Hepatocyte (in vitro differentiated cells): ENCODE data around the gene ADAMTSL3. TPM values are rescaled to one million over a fixed set of nuclear protein-coding genes. Genes with fewer than 3 reads are reported as not detected.
A peak's percentile ranks its signal among the peaks of the same experiment; 100 is the strongest.

Source experiments
- DNase-seq: peaks from one replicate; pipeline ENCODE4 v3.0.0-alpha.2; 2016; ENCODE audit warnings: low spot score
- H2AFZ ChIP-seq: fragments of 200-600 bp; sonication (generic); 2 replicates; pipeline ENCODE4 v1.6.0; 2016; ENCODE audit warnings: antibody characterized with exemption, mild to moderate bottlenecking
- H3K27ac ChIP-seq: fragments of 200-600 bp; sonication (generic); 2 replicates; pipeline ENCODE4 v1.5.1; 2016; ENCODE audit warnings: mild to moderate bottlenecking
- H3K27me3 ChIP-seq: fragments of 200-600 bp; sonication (generic); 2 replicates; pipeline ENCODE4 v1.6.1; 2016
- H3K36me3 ChIP-seq: fragments of 200-600 bp; sonication (generic); replicated peaks from 2 replicates; pipeline ENCODE4 v1.5.1; 2016; ENCODE audit warnings: low read depth; ENCODE audit not compliant: insufficient read depth
- H3K4me1 ChIP-seq: fragments of 200-600 bp; sonication (generic); 2 replicates; pipeline ENCODE4 v1.5.1; 2016; ENCODE audit warnings: mild to moderate bottlenecking, moderate library complexity; ENCODE audit not compliant: insufficient read depth
- H3K4me2 ChIP-seq: fragments of 200-600 bp; sonication (generic); 2 replicates; pipeline ENCODE4 v1.6.0; 2016
- H3K4me3 ChIP-seq: fragments of 200-600 bp; sonication (generic); 2 replicates; pipeline ENCODE4 v1.5.1; 2016; ENCODE audit warnings: mild to moderate bottlenecking
- H3K79me2 ChIP-seq: fragments of 200-600 bp; sonication (generic); 2 replicates; pipeline ENCODE4 v1.6.0; 2017; ENCODE audit warnings: mild to moderate bottlenecking
- H3K9me2 ChIP-seq: fragments of 200-600 bp; sonication (generic); replicated peaks from 2 replicates; pipeline ENCODE4 v1.6.0; 2017; ENCODE audit warnings: mild to moderate bottlenecking; ENCODE audit not compliant: insufficient read depth
- H3K9me3 ChIP-seq: fragments of 200-600 bp; sonication (generic); 2 replicates; pipeline ENCODE4 v1.5.1; 2016; ENCODE audit warnings: low read depth, mild to moderate bottlenecking
- H4K20me1 ChIP-seq: fragments of 200-600 bp; sonication (generic); 2 replicates; pipeline ENCODE4 v1.6.0; 2016; ENCODE audit warnings: mild to moderate bottlenecking; ENCODE audit not compliant: insufficient read depth, poor library complexity, severe bottlenecking
- EZH2 ChIP-seq: fragments of 200-600 bp; sonication (generic); IDR thresholded peaks from 2 replicates; pipeline ENCODE4 v1.6.1; 2016; ENCODE audit warnings: antibody characterized with exemption, mild to moderate bottlenecking, borderline replicate concordance
- EZH2phosphoT487 ChIP-seq: fragments of 200-600 bp; sonication (generic); IDR thresholded peaks from one replicate; pipeline ENCODE4 v1.6.1; 2018; ENCODE audit warnings: antibody characterized with exemption, mild to moderate bottlenecking, low read depth, moderate library complexity; ENCODE audit not compliant: unreplicated experiment, severe bottlenecking
- whole genome bisulfite sequencing: methylation state at CpG from one replicate; pipeline ENCODE4 v1.1.6; 2016; ENCODE audit warnings: low lambda C conversion rate; ENCODE audit errors: missing lambda C conversion rate; 5-methylcytosine and 5-hydroxymethylcytosine counted together
- polyA plus RNA-seq: library from polyadenylated mRNA; unstranded; fragments of >200 nt; fragmentation: Nextera tagmentation; extraction: Ambion mirVana; gene quantifications from 2 replicates; pipeline ENCODE4 v1.2.1, GENCODE V29; 2016
- total RNA-seq: library from RNA; depleted of rRNA; stranded (reverse); fragments of >200 nt; gene quantifications from 2 replicates; pipeline ENCODE4 v1.2.3, GENCODE V29; 2014
- TF ChIP-seq, protein P1 (sequence below): fragments of 200-600 bp; sonication (generic); IDR thresholded peaks from 2 replicates; pipeline ENCODE4 v1.5.1; 2016; ENCODE audit warnings: antibody characterized with exemption, mild to moderate bottlenecking; ENCODE audit not compliant: poor library complexity

The ADAMTSL3 gene
- total and polyA plus RNA-seq, 2 experiments from 2014 or later, result 5.0 to 5.2 TPM

DNA sequence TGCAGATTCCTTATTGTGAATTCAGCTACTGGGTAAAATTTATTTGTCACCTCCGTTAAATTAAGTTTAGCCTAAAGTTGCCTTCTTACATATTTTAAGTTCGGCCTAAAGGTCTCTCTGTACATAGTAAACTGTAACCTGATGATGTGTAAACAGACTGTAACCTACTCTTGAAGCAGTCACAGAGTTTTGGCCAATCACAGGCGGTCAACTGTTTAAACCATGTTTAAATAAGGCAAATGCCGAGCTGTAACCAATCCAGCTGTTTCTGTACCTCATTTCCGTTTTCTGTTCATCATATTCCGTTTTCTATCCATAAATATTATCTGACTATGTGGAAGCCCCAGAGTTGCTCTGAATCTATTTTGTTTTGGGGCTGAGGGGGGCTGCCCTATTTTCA is 2.4 kb upstream of the ADAMTSL3 start:
- WGBS, result 84% methylated on average over 6 of the region's 6 CpGs
- Histone ChIP-seq H3K9me3 (no peaks in the 10 kb centered on the region), H3K36me3 (no peaks in the 10 kb centered on the region), H3K27ac (no peak overlapping the region), H2AFZ (no peak overlapping the region), H4K20me1 (no peaks in the 10 kb centered on the region), H3K4me3 (no peak overlapping the region), H3K4me2 (no peak overlapping the region), H3K9me2 (no peaks in the 10 kb centered on the region), H3K4me1 (peaks cover 12% of the 10 kb centered on the region), H3K79me2 (no peaks in the 10 kb centered on the region), H3K27me3 (peaks cover 49% of the 10 kb centered on the region)
- TF ChIP-seq, protein P1, sequence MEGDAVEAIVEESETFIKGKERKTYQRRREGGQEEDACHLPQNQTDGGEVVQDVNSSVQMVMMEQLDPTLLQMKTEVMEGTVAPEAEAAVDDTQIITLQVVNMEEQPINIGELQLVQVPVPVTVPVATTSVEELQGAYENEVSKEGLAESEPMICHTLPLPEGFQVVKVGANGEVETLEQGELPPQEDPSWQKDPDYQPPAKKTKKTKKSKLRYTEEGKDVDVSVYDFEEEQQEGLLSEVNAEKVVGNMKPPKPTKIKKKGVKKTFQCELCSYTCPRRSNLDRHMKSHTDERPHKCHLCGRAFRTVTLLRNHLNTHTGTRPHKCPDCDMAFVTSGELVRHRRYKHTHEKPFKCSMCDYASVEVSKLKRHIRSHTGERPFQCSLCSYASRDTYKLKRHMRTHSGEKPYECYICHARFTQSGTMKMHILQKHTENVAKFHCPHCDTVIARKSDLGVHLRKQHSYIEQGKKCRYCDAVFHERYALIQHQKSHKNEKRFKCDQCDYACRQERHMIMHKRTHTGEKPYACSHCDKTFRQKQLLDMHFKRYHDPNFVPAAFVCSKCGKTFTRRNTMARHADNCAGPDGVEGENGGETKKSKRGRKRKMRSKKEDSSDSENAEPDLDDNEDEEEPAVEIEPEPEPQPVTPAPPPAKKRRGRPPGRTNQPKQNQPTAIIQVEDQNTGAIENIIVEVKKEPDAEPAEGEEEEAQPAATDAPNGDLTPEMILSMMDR, result no peak
- TF ChIP-seq EZH2 (no peak), EZH2phosphoT487 (no peak)
- no peak for DNase-seq

DNA sequence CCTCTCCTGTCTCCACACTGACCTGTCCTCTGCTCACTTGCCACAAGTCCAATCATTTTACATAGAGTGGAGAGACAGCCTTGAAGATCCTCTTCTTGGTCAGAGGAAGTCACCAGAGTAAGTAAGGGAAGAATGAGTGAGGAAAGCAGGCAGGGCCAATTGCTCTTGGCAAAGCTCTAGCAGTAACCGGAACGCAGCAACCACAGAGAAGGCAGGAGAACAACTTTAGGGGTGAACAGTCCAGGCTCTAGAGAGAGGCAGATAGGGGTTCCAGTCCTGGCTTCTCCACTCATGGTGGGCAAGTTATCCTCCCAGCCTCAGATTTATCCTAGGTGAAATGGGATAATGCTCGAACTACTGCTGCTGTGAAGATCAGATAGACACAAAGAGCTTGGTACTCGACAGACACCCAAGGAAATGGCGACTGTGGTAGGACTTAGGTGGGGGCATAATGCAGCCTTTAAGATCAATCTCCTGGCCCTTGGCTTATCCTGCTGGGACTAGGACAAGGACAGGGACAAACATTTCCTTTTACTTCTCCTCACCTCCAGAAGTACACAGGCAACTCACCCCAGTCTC is 1.2 kb upstream of the ADAMTSL3 start:
- no peak overlapping the region for H3K27ac ChIP-seq

DNA sequence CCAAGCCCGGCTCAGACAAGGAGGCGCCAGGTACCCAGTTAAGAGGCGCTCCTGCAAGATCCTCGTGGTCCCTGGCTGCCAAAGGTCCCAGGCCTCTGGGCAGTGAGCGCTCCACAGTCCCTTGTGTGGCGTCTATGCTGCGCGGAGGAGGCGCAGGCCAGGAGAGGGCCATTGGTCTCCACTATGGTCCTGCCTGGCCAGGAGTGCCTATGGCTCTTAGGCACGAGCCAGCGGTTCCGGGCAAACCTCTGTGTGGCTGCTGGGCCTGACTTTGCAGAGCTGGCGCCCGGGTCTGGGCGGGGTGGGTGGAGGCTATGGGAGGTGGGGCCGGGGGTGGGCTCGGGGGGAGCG is 660 bp upstream of the ADAMTSL3 start:
- Histone ChIP-seq H3K79me2 (no peaks in the 10 kb centered on the region), H3K4me2 (peak overlapping the region; percentile 95), H3K9me2 (no peaks in the 10 kb centered on the region), H4K20me1 (no peaks in the 10 kb centered on the region), H3K4me1 (peaks cover 22% of the 10 kb centered on the region), H3K36me3 (no peaks in the 10 kb centered on the region), H3K27me3 (peaks cover 45% of the 10 kb centered on the region), H3K27ac (no peak overlapping the region), H3K4me3 (no peak overlapping the region), H3K9me3 (no peaks in the 10 kb centered on the region), H2AFZ (no peak overlapping the region)
- TF ChIP-seq EZH2 (no peak), EZH2phosphoT487 (no peak)
- TF ChIP-seq, protein P1, result no peak
- no peak for DNase-seq
- 47% methylated on average over 11 of the region's 18 CpGs for WGBS

More for the DNA sequence above, 1.2 kb upstream of the ADAMTSL3 start:
- H3K4me2 ChIP-seq, result no peak overlapping the region
- peaks cover 22% of the 10 kb centered on the region for H3K4me1 ChIP-seq
- 92% methylated on average over 5 of the region's 5 CpGs for WGBS
- no peak overlapping the region for H2AFZ ChIP-seq
- no peaks in the 10 kb centered on the region for H3K79me2 ChIP-seq
- no peaks in the 10 kb centered on the region for H3K36me3 ChIP-seq
- no peaks in the 10 kb centered on the region for H3K9me2 ChIP-seq
- H3K27me3 ChIP-seq, result peaks cover 45% of the 10 kb centered on the region
- no peaks in the 10 kb centered on the region for H4K20me1 ChIP-seq
- H3K9me3 ChIP-seq, result no peaks in the 10 kb centered on the region
- no peak overlapping the region for H3K4me3 ChIP-seq
- TF ChIP-seq EZH2 (no peak), EZH2phosphoT487 (no peak)
- TF ChIP-seq, protein P1, result no peak
- DNase-seq, result no peak
